GM20000 (cell line): ENCODE measurements around the gene NEK2.

Source experiments
- DNase-seq: peaks from one replicate; pipeline ENCODE4 v3.0.0; 2012; ENCODE audit warnings: low spot score
- CTCF ChIP-seq: IDR thresholded peaks from 2 replicates; pipeline ENCODE4 v1.5.1; 2012; ENCODE audit warnings: mild to moderate bottlenecking, control low read depth; ENCODE audit errors: extremely low read depth, missing control alignments

The NEK2 gene

DNA sequence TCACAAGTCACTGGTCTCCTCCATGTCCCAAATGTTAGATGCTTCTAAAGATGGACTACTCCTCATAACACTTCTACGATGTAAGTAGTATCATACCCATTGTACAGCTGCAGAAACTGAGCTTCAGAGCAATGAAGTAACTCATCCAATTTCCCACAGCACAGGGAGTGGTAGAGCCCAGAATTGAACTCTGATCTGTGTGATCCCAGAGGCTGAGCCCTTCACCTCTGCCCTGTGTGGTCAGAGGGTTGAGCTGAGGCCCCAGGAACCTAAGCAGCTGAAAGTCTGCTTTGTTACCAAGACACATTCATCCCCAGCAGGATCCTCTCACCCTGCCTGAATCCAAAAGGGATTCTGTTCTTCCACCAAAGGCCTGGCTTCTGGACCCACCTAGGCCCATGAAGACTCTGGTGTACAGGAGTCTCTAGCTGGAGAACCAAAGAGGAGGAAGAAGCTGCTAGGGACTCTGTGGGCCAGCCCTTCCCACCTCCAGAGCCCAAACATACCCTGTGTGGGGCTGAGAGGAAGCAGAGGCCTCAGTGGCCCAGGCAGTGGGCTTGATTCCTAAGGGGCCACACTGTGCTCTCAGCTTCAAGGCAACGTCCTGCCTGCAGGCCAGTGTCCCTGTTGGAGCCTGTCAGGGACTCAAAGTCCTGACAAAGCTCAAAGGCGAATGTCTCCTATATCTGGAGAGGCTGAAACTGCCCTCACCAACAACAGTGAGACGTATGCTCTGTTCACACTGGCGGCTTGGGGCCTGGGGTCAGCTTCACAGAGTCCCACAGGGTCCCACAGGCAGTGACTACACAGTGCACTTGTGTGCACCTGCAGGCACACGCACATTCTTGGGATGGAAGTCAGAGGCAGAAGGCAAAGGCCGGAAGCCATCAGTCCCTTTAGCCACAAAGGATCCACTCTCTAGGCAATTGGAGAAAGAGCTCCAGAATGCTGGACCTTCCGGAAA is 56.1 kb downstream of the NEK2 start:
- no peak for DNase-seq
- TF ChIP-seq CTCF = no peak

GRCh38 chr1:211616965-211617297 is 58.5 kb downstream of the NEK2 start:
- DNase-seq = no peak
- no peak for TF ChIP-seq CTCF

DNA sequence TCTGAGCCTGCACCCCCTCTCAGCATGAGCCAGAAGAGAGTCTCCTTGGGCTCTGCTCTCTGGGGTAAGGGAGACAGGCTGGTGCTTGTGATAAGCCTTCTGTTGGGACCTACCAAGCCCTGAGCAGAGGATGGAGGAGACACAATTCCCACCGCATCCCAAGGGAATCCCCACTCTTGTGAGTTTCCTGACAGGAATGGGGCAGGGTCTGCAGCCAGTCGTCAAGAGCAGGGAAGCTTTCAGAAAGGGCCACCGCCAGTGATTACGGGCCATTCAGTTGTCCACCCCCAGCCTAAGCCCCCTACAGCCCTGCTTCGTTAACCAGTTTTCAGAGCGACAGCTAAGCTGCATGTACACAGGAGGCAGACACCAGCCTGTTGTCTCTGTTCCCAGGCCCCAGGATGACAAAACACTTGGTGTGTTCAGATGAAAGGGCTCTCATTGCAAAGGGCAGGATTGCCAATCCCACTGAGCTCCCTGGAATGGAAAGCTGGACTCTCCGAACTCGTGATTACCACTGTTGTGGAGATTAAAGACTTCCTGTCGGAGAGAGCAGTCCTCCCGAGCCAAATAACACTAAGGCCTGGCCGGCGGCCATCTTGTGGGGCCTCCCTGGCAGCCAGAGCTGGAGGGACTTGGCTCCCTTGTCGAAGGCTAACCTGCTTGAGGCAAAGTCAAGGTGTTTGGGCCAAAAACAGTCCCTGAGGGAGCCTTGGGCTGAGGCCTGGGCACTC is 59.0 kb downstream of the NEK2 start:
- TF ChIP-seq CTCF = no peak
- DNase-seq = no peak

- DNase-seq = no peak
- TF ChIP-seq CTCF = no peak
Measured at GRCh38 chr1:211614615-211615014, 60.8 kb downstream of the NEK2 start.

- DNase-seq = no peak
- TF ChIP-seq CTCF = no peak
Measured at GRCh38 chr1:211613951-211614350, 61.5 kb downstream of the NEK2 start.

DNA sequence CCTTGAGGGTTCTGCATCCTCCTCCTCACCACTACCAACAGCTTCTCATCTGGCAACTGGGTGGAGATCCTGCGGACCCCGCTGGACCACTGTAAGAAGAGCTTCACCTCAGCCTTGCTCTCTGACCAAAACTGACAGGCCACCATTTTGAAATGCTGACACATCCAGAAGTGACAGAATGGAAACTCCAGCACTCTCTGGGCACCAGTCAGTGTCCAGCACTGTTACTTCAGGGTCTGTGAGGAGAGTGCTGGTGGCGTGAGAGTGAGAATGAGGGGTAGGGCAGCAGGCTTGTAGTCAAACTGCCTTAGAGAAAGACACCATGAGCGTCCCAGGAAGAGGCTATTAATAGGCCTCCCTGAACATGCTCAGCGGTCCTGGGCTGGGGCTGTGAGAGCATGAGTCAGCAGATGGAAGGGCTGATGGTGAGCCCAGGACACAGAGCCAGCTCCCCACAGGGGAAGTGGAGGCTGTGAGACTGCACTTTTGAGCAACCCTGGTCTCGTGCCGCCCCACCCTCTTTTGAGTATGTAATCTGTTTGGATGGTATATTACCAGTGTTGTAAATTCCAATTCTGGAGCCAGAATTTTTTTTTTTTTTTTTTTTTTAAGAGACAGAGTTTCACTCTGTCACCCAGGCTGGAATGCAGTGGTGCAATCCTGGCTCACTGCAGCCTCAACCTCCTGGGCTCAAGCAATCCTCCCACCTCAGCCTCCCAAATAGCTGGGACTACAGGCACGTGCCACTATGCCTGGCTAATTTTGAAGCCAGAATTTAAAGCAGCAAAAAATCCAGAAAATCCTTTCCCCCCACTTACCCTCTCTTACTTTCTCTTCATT is 62.1 kb downstream of the NEK2 start:
- DNase-seq = no peak

More for the DNA sequence above, 62.1 kb downstream of the NEK2 start:
- no peak for TF ChIP-seq CTCF
